Activated CD8-positive, alpha-beta T cell treated with anti-CD3 and anti-CD28 coated beads, Interleukin-2, amount 10 ng/mL, durations not matched to agents 7 days and 5 days (primary cell): ENCODE measurements around the gene MAP2K6. TPM values are rescaled to one million over a fixed set of nuclear protein-coding genes. Genes with fewer than 3 reads are reported as not detected.

Experiments used
- ATAC-seq: fragments of 150-1000 bp; cut with Tn5 transposase; one replicate; pipeline ENCODE4 v1.10.0; 2021; ENCODE audit warnings: moderate library complexity
- CTCF ChIA-PET: fragments of 350-600 bp; sonication (Branson Sonifier 250); formaldehyde crosslinking; loops from one replicate; lab custom pipeline; 2021; ENCODE audit warnings: antibody characterized with exemption; lab: Charles Lee
- POLR2A ChIA-PET: fragments of 350-600 bp; sonication (Branson Sonifier 250); formaldehyde crosslinking; loops from one replicate; lab custom pipeline; 2021; ENCODE audit warnings: antibody characterized with exemption; lab: Charles Lee
- DNase-seq: peaks from one replicate; pipeline ENCODE4 v3.0.0-alpha.2; 2020
- H3K27ac Mint-ChIP-seq: one replicate; pipeline ENCODE4 v1.8.0; 2021; ENCODE audit warnings: mild to moderate bottlenecking, mixed read lengths
- H3K27me3 Mint-ChIP-seq: one replicate; pipeline ENCODE4 v1.8.0; 2021; ENCODE audit warnings: low read depth, mixed read lengths
- H3K36me3 Mint-ChIP-seq: one replicate; pipeline ENCODE4 v1.8.0; 2021; ENCODE audit warnings: low read depth, mixed read lengths
- H3K4me1 Mint-ChIP-seq: one replicate; pipeline ENCODE4 v1.8.0; 2021; ENCODE audit warnings: low read depth, mixed read lengths
- H3K4me3 Mint-ChIP-seq: one replicate; pipeline ENCODE4 v1.8.0; 2021; ENCODE audit warnings: mild to moderate bottlenecking, mixed read lengths
- H3K9me3 Mint-ChIP-seq: one replicate; pipeline ENCODE4 v1.8.0; 2022; ENCODE audit warnings: mixed read lengths; ENCODE audit not compliant: insufficient read depth
- total RNA-seq, 2 experiments: library from RNA; stranded (reverse); gene quantifications; one replicate each; pipeline ENCODE4 v1.2.3, GENCODE V29; 2021

MAP2K6 gene
- total RNA-seq, 2 experiments from 2014 or later = 11.0 to 11.6 TPM

DNA sequence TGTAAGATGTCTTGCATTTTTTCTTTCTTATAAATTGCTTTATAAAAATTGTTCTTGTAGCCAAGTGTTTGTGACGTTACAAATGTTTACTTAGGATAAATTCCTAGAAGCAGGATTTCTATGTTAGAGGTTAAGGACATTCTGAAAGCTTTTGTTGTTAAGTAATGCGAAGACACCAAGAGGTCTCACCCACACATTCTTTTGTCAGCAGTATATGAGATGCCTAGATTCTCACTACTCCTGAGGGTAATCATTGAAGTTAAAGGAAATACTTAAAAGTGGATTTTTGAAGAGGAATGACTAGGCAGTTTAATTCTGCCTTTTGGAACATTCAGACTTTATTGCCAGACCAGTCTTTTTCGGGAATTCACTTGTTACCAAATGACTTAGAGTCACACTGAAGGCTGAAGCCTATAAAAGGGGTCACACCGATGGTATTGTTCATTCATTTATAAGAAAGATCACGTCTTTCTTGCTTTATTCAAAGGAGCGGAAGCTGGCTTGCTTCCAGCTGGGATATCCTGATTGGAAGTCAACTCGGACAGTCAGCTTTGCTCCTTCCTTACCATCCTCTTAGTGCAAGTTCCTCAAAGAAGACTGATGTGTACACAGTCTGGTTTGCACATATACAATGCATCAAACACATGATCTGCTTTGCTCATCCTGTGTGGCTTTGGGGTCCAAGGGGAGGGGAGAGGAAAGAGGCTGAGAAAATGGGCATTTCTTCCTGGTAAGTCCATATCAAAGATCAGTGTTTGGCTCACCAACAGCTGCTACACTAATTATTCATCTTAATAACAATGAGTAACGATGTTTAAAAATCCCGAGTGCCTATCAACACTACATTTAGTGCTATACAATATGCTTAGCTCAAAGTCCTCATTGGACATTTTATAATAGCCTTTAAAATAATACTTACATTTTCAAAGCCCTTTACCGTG is 160.0 kb downstream of the MAP2K6 start:
- ChIA-PET CTCF (interaction anchor here (1.9 kb wide), 1 partner anchor 32 kb away, joined by 6 read pairs; no protein-coding TSS in a partner anchor), POLR2A (no interaction called here)
- ATAC-seq (no peak), DNase-seq (no peak)
- Mint-ChIP-seq H3K4me3 (no peak overlapping the region), H3K27ac (no peak overlapping the region), H3K4me1 (peaks cover 9% of the 10 kb centered on the region), H3K36me3 (no peaks in the 10 kb centered on the region), H3K9me3 (no peaks in the 10 kb centered on the region), H3K27me3 (peaks cover 16% of the 10 kb centered on the region)

DNA sequence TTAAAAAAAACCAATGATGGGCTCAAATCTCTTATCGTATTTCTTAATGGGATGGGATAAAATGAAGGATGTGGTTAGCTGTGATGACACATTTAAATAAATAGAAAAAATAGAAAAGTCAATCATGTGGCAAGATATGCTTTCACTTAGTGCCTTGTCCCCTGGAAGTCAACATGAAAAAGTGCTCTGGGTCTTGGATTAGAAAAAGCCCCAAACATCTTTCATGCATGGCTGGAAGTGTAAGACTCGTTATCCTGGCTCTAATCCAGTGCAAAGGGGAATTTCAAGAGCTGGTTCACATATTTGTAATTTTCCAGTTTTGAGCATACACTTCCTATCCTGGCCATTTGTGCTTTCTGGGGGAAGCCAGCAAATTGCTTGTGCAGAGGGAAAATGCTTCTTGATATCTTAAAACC is 160.9 kb downstream of the MAP2K6 start:
- no peak for ATAC-seq
- Mint-ChIP-seq H3K4me1 (peaks cover 12% of the 10 kb centered on the region), H3K4me3 (no peak overlapping the region), H3K9me3 (no peaks in the 10 kb centered on the region), H3K36me3 (no peaks in the 10 kb centered on the region), H3K27ac (no peak overlapping the region), H3K27me3 (peaks cover 21% of the 10 kb centered on the region)
- POLR2A ChIA-PET = no interaction called here
- CTCF ChIA-PET = interaction anchor here (1.2 to 1.9 kb wide), 2 partner anchors 31 to 976 kb away, joined by 4 to 6 read pairs; no protein-coding TSS in a partner anchor
- no peak for DNase-seq

DNA sequence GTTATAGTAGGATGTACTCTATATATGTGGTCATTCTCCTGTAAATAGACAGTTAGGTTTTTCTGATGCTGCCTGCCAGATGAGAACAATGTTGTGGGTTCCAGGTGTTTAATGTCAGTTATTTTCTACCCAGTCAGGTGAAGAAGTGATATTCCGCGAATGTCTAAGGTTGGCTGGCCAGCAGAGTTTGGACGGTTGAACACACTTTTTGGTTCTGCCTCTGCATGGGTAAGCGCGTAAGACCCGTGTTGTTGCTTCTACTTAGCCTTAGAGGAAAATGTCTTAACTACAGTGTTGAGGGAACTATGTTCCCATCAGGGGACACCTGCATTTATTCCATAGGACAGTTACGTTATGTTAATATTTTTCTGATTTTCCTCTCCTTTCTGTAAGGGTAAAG is 162.6 kb downstream of the MAP2K6 start:
- Mint-ChIP-seq H3K4me3 (no peak overlapping the region), H3K36me3 (no peaks in the 10 kb centered on the region), H3K27ac (no peak overlapping the region), H3K27me3 (peaks cover 20% of the 10 kb centered on the region), H3K9me3 (no peaks in the 10 kb centered on the region), H3K4me1 (peaks cover 24% of the 10 kb centered on the region)
- ChIA-PET CTCF (no interaction called here), POLR2A (no interaction called here)
- DNase-seq (no peak), ATAC-seq (no peak)

DNA sequence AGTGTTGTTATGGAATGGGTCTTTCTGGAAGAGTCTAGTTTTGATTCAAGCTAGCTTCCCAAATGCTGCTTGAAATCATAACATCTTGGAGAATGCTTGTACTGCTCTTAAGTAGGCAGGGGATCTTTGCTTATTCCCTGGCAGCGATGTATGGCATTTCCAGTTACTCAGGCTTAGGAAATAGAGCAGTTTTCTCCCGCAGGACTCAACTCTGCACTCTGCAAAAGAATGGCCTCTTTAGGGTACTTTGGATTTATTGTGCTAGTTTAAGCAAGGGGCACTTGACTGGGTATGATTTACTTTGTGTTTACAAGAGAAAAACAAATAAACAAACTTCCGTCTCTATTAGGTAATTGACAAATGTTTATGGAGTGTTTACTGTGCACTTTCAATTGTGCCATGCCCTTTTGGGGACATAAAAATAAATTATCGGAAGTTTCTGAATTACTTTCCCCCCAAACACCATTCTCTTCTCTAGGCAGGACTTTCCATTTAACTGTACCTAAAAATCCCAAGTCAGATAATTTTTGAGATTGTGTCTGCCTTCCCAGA is 164.0 kb downstream of the MAP2K6 start:
- Mint-ChIP-seq H3K4me3 (no peak overlapping the region), H3K27me3 (peaks cover 24% of the 10 kb centered on the region)
- POLR2A ChIA-PET = no interaction called here

DNA sequence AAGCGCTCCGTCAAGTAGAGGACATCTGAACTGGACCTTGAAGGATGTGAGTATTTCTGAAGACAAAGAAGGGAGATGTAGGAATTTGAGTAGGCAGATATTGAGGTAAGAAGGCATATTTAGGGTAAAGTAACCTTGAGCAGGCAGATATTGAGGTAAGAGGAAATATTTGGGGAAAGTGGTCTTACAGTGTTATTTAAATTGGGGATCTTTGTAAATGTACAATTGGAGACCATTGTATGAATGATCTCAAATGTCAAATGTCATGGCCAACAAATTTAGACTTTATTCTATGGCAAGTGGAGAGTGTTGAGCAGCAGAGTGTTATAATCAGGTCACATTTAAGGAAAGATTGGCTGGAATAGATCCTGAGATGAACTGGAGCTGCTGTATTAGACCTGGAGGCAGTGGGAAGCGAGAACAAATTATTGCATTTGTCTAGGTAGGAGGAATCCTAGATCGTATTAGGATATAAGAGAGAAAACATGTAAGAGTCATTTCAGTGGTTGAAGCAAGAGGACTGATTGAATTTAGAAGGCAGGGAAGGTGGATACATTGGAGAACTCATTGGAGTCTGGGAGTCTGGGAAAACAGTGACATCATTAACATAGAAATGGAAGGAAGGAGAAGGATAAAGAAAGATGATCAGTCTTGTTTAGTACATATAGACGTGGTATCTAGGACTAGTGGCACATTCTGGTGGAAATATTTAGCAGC is 165.6 kb downstream of the MAP2K6 start:
- POLR2A ChIA-PET = no interaction called here
- DNase-seq (no peak), ATAC-seq (no peak)
- peaks cover 20% of the 10 kb centered on the region for H3K4me1 Mint-ChIP-seq
- peaks cover 26% of the 10 kb centered on the region for H3K27me3 Mint-ChIP-seq
- CTCF ChIA-PET = no interaction called here
- H3K9me3 Mint-ChIP-seq = no peaks in the 10 kb centered on the region
- no peak overlapping the region for H3K27ac Mint-ChIP-seq
- no peak overlapping the region for H3K4me3 Mint-ChIP-seq
- no peaks in the 10 kb centered on the region for H3K36me3 Mint-ChIP-seq

More for the DNA sequence above, 164.0 kb downstream of the MAP2K6 start:
- Mint-ChIP-seq H3K27ac (no peak overlapping the region), H3K9me3 (no peaks in the 10 kb centered on the region), H3K4me1 (peaks cover 24% of the 10 kb centered on the region), H3K36me3 (no peaks in the 10 kb centered on the region)
- no peak for DNase-seq
- CTCF ChIA-PET = interaction anchor here (1.5 to 1.6 kb wide), 2 partner anchors 10 to 29 kb away, joined by 4 to 11 read pairs; no protein-coding TSS in a partner anchor
- ATAC-seq = no peak

DNA sequence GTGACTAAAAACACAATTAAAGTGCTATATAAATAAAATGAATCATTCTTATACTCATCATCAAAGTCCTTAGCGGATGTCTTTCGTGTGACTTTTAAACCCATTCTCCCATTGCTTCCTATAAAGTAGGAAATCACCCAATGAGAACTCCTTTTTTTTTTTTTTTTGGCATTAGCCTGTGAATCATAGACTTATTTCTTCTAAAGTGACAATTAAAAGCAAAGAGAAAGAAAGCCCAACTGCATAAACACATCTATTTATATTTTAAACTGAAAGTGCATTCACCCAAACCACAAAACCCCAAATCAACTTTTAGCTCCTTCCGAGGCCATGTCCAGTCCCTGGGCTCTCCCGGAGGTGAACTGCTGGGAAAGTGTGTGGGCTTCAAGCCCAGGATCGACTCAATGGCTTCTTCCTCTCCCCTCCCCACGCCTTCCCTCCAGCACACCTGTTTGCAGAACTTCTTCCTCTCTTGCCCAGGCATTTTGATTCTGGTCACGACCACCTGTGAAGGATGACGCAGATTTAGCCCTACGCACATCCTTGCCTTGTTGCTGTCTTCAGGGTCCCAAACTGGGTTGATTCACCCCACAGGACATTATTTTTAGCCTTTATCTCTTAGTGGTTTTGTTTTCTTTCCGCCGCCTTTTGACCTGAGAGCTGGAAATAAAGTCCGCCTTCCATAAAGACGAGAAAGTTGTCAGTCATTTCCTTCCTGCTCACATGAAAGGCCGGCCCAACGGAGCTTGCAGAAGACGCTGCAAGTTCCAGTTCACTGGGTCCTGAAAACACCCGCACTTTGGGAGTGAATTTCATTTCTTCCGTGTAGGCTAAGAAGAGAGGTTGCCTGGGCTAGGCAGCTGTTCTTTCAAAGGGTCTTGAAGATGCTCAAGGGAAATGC is 166.8 kb downstream of the MAP2K6 start:
- Mint-ChIP-seq H3K9me3 (no peaks in the 10 kb centered on the region), H3K4me1 (peaks cover 15% of the 10 kb centered on the region), H3K4me3 (peak overlapping the region; percentile 74), H3K27ac (peak overlapping the region; percentile 80), H3K27me3 (peaks cover 29% of the 10 kb centered on the region), H3K36me3 (no peaks in the 10 kb centered on the region)
- peak; percentile 40 for DNase-seq
- ChIA-PET POLR2A (no interaction called here), CTCF (interaction anchor here (0.6 to 0.8 kb wide), 2 partner anchors 12 to 26 kb away, joined by 3 to 4 read pairs; no protein-coding TSS in a partner anchor)
- peak; percentile 76 for ATAC-seq

DNA sequence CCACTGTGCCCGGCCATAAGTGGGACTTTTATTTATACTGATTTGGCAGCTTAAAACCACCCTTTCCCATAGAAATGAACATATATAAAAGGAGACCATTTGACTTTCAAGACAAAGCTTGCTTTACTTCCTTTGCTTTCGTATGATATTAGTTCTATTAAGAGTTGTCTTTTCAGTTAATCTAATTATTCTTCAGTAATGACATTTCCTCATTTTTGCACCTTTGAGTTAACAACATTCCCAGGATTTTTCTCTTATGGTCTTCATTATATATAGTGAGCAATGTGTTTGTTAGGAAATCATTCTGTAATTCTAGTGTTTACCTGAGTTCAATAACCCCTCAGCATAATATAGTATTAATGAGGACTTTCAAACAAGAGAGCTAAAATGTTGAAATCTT is 173.8 kb downstream of the MAP2K6 start:
- POLR2A ChIA-PET = no interaction called here
- Mint-ChIP-seq H3K4me3 (no peak overlapping the region), H3K4me1 (no peaks in the 10 kb centered on the region), H3K9me3 (no peaks in the 10 kb centered on the region), H3K36me3 (no peaks in the 10 kb centered on the region), H3K27ac (no peak overlapping the region), H3K27me3 (peaks cover 12% of the 10 kb centered on the region)
- DNase-seq (no peak), ATAC-seq (no peak)
- CTCF ChIA-PET = no interaction called here

DNA sequence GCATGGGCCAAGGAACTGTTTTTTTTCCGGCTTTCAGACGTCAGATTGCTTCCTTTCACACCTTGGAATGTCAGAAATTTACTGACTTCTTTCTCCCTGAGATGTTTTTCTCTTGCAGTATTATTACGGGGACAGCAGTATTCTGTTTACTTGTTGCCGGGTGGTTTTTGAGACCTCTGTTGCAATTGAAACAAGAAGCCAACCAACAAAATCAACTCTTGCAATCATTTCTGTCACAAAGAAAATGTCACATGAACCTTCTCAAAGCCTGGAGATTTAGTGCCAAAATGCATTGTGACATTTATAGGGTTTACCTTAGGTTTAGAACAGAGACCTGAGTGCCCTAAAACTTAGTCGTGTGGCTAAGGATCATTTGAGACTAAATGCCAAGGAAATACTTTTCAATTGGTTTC is 174.3 kb downstream of the MAP2K6 start:
- H3K27me3 Mint-ChIP-seq = peaks cover 16% of the 10 kb centered on the region
- H3K4me3 Mint-ChIP-seq = no peak overlapping the region
- ChIA-PET POLR2A (no interaction called here), CTCF (no interaction called here)
- no peaks in the 10 kb centered on the region for H3K9me3 Mint-ChIP-seq
- H3K36me3 Mint-ChIP-seq = no peaks in the 10 kb centered on the region
- H3K27ac Mint-ChIP-seq = no peak overlapping the region
- no peak for ATAC-seq
- no peak for DNase-seq
- H3K4me1 Mint-ChIP-seq = no peaks in the 10 kb centered on the region

DNA sequence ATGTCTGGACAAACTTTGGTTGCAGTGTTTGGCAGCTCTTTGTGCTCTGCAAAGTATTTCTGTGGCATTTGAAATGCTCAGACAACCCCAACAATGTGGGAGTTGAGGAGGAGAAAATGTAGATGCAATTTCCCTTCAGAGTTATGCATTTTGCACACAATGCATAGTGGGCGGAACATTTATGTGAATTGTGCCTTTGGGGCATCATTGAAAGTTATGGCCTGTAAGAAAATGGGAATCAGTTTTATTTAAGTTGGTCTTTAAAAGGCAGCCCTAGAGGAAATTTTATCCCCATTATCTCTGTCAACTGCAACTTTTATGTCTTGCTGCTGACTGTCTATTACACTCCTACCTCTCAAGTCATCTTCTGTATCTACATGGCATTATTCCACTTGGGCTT is 176.2 kb downstream of the MAP2K6 start:
- ChIA-PET CTCF (no interaction called here), POLR2A (no interaction called here)
- no peaks in the 10 kb centered on the region for H3K9me3 Mint-ChIP-seq
- no peaks in the 10 kb centered on the region for H3K36me3 Mint-ChIP-seq
- no peaks in the 10 kb centered on the region for H3K4me1 Mint-ChIP-seq
- ATAC-seq = no peak
- no peak overlapping the region for H3K27ac Mint-ChIP-seq
- no peak for DNase-seq
- peaks cover 9% of the 10 kb centered on the region for H3K27me3 Mint-ChIP-seq
- H3K4me3 Mint-ChIP-seq = no peak overlapping the region

DNA sequence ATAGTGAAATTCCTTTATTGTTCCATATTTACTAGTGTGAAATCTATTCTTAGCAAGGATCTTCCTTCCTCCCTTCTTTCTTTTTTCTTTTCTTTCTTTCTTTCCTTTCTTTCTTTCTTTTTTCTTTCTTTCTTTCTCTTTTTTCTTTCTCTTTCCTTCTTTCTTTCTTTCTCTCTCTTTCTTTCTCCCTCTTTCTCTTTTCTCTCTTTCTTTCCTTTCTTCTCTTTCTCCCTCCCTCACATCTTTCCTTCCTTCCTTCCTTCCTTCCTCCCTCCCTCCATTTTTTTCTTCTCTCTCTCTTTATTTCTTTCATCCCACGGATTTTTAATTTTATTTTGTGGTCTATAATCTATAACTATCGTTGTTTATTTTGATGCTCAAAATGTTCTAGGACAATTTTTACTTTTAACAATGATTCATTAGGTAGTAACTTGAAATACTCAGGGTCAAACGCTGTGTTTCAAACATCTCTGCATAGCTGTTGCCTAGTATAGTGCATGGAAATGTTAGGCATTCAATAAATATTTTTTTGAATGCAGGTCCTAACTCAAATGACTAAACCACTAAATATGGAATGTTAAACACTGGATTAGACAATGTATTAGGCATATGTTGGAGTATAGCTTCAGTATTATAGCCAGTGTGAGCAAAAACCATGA is 178.3 kb downstream of the MAP2K6 start:
- Mint-ChIP-seq H3K36me3 (no peaks in the 10 kb centered on the region), H3K9me3 (no peaks in the 10 kb centered on the region), H3K27ac (no peak overlapping the region), H3K4me3 (no peak overlapping the region), H3K4me1 (no peaks in the 10 kb centered on the region), H3K27me3 (peaks cover 6% of the 10 kb centered on the region)
- POLR2A ChIA-PET = interaction anchor here (0.6 kb wide), 1 partner anchor 45 kb away, joined by 3 read pairs; no protein-coding TSS in a partner anchor
- CTCF ChIA-PET = interaction anchor here (0.7 to 1.6 kb wide), 2 partner anchors 12 to 14 kb away, joined by 3 to 4 read pairs; no protein-coding TSS in a partner anchor
- no peak for DNase-seq
- ATAC-seq = no peak
